Liver (tissue), 9 donors: ENCODE measurements around the gene NUTF2. TPM values are rescaled to one million over a fixed set of nuclear protein-coding genes. Genes with fewer than 3 reads are reported as not detected.

Experiments
- DNase-seq: peaks from one replicate; pipeline ENCODE4 v3.0.0-alpha.2; 2017; ENCODE audit warnings: low spot score
- H3K27ac ChIP-seq, 2 donors: one replicate each; pipeline ENCODE4 v1.7.0; 2013; ENCODE audit warnings: inconsistent platforms in 2 of 2, low read length in 2 of 2, control low read depth in 1 of 2, low read depth in 1 of 2, mild to moderate bottlenecking in 1 of 2
- H3K27me3 ChIP-seq, 4 donors: one replicate each; pipeline versions ENCODE4 v1.6.1 to v1.7.0; 2013; ENCODE audit warnings: low read length in 3 of 4, inconsistent platforms in 1 of 4, mild to moderate bottlenecking in 1 of 4, moderate library complexity in 1 of 4; ENCODE audit not compliant: control insufficient read depth in 4 of 4, insufficient read depth in 4 of 4
- H3K36me3 ChIP-seq, 4 donors: one replicate each; pipeline versions ENCODE4 v1.6.1 to v1.7.0; 2013; ENCODE audit warnings: low read length in 3 of 4, mild to moderate bottlenecking in 3 of 4, low read depth in 1 of 4, moderate library complexity in 1 of 4; ENCODE audit not compliant: control insufficient read depth in 4 of 4, insufficient read depth in 3 of 4
- H3K4me1 ChIP-seq, 4 donors: one replicate each; pipeline versions ENCODE4 v1.6.1 to v1.7.0; 2013; ENCODE audit warnings: low read length in 3 of 4, mild to moderate bottlenecking in 3 of 4, moderate library complexity in 1 of 4; ENCODE audit not compliant: control insufficient read depth in 4 of 4, insufficient read depth in 4 of 4
- H3K4me3 ChIP-seq, 3 donors: one replicate each; pipeline versions ENCODE4 v1.6.1 to v1.7.0; 2013; ENCODE audit warnings: low read length in 3 of 3, control low read depth in 1 of 3, low read depth in 1 of 3, mild to moderate bottlenecking in 1 of 3
- H3K9ac ChIP-seq, 2 donors: one replicate each; pipeline ENCODE4 v1.7.0; 2013; ENCODE audit warnings: low read length in 2 of 2, mild to moderate bottlenecking in 2 of 2, moderate library complexity in 2 of 2, control low read depth in 1 of 2, low read depth in 1 of 2
- H3K9me3 ChIP-seq, 4 donors: one replicate each; pipeline versions ENCODE4 v1.6.1 to v1.7.0; 2013; ENCODE audit warnings: low read length in 3 of 4; ENCODE audit not compliant: control insufficient read depth in 4 of 4
- ATF3 ChIP-seq: IDR thresholded peaks from 2 replicates; pipeline ENCODE4 v1.6.1; 2016; ENCODE audit warnings: antibody characterized with exemption
- CTCF ChIP-seq: fragments of 150-350 bp; IDR thresholded peaks from 2 replicates; pipeline ENCODE4 v1.5.1; 2017; ENCODE audit warnings: improper control_type of control experiment, low read depth, low read length; ENCODE audit not compliant: missing input control
- EGR1 ChIP-seq, 2 donors: IDR thresholded peaks; 2 replicates each; pipeline ENCODE4 v1.6.1; 2016 to 2018; ENCODE audit warnings: antibody characterized with exemption in 2 of 2, low read depth in 2 of 2
- FOXA1 ChIP-seq: IDR thresholded peaks from 2 replicates; pipeline ENCODE4 v1.6.1; 2016; ENCODE audit warnings: antibody characterized with exemption
- FOXA2 ChIP-seq: IDR thresholded peaks from 2 replicates; pipeline ENCODE4 v1.6.1; 2016; ENCODE audit warnings: antibody characterized with exemption
- GABPA ChIP-seq, 2 donors: IDR thresholded peaks in 1 of 2; conservative IDR thresholded peaks in 1 of 2; 2 replicates each; pipeline ENCODE4 v1.6.1; 2016; ENCODE audit warnings: antibody characterized with exemption in 2 of 2, mild to moderate bottlenecking in 1 of 2, moderate library complexity in 1 of 2
- HNF4A ChIP-seq, 2 donors: conservative IDR thresholded peaks; 2 replicates each; pipeline ENCODE4 v1.6.1; 2016; ENCODE audit warnings: antibody characterized with exemption in 2 of 2, mild to moderate bottlenecking in 2 of 2
- HNF4G ChIP-seq: IDR thresholded peaks from 2 replicates; pipeline ENCODE4 v1.6.1; 2016; ENCODE audit warnings: antibody characterized with exemption
- JUND ChIP-seq, 2 donors: IDR thresholded peaks; 2 replicates each; pipeline ENCODE4 v1.6.1; 2016; ENCODE audit warnings: antibody characterized with exemption in 2 of 2
- MAX ChIP-seq: IDR thresholded peaks from 2 replicates; pipeline ENCODE4 v1.6.1; 2016; ENCODE audit warnings: antibody characterized with exemption
- NR2F2 ChIP-seq: IDR thresholded peaks from 2 replicates; pipeline ENCODE4 v1.6.1; 2016; ENCODE audit warnings: antibody characterized with exemption
- RAD21 ChIP-seq, 2 donors: IDR thresholded peaks; 2 replicates each; pipeline ENCODE4 v1.6.1; 2016; ENCODE audit warnings: antibody characterized with exemption in 2 of 2, mild to moderate bottlenecking in 2 of 2
- REST ChIP-seq: IDR thresholded peaks from 2 replicates; pipeline ENCODE4 v1.6.1; 2016; ENCODE audit warnings: antibody characterized with exemption, mild to moderate bottlenecking
- RXRA ChIP-seq, 2 donors: IDR thresholded peaks; 2 replicates each; pipeline ENCODE4 v1.6.1; 2017 to 2018; ENCODE audit warnings: antibody characterized with exemption in 2 of 2, mild to moderate bottlenecking in 1 of 2
- SP1 ChIP-seq: IDR thresholded peaks from 2 replicates; pipeline ENCODE4 v1.6.1; 2018; ENCODE audit warnings: antibody characterized with exemption, mild to moderate bottlenecking
- TAF1 ChIP-seq: conservative IDR thresholded peaks from 2 replicates; pipeline ENCODE4 v1.6.1; 2016; ENCODE audit warnings: antibody characterized with exemption, mild to moderate bottlenecking
- YY1 ChIP-seq: IDR thresholded peaks from 2 replicates; pipeline ENCODE4 v1.6.1; 2016; ENCODE audit warnings: antibody characterized with exemption, mild to moderate bottlenecking
- ZBTB33 ChIP-seq: IDR thresholded peaks from 2 replicates; pipeline ENCODE4 v1.6.1; 2016; ENCODE audit warnings: antibody characterized with exemption
- WGBS: extraction: QIAGEN DNeasy Blood & Tissue Kit; methylation state at CpG from one replicate; pipeline ENCODE4 v1.1.7; 2013; 5-methylcytosine and 5-hydroxymethylcytosine counted together
- polyA plus RNA-seq, 2 donors: library from polyadenylated mRNA; stranded (reverse) in 1 of 2; unstranded in 1 of 2; fragments of 200-250 nt in 1 of 2; fragments of >200 nt in 1 of 2; fragmentation: Nextera tagmentation in 1 of 2; extraction: Ambion mirVana in 1 of 2; gene quantifications; one replicate each; pipeline versions ENCODE4 v1.2.1 to v1.2.3, GENCODE V29; 2013 to 2015
- total RNA-seq, 2 donors: library from RNA; depleted of rRNA; stranded (reverse); fragments of >200 nt; gene quantifications; one replicate each; pipeline ENCODE4 v1.2.3, GENCODE V29; 2014
- donor health status: healthy.
- donor health status: healthy.
- donor health status: healthy.
- donor health status: healthy.
- donor health status: healthy.

Gene NUTF2
- total and polyA plus RNA-seq, 4 donors = 27.4 to 69.5 (median 54.8) TPM

- H3K27me3 ChIP-seq = no peaks in the 10 kb centered on the region
- TF ChIP-seq JUND (IDR thresholded peaks at IDR 0.05) = no peak
- TF ChIP-seq REST = no peak
- TF ChIP-seq SP1 = no peak
- no peak for TF ChIP-seq HNF4A (conservative IDR thresholded peaks at IDR 0.05)
- TF ChIP-seq GABPA (IDR thresholded peaks at IDR 0.05 in 1 of 2, conservative IDR thresholded peaks at IDR 0.05 in 1 of 2) = no peak
- no peak for TF ChIP-seq ZBTB33
- TF ChIP-seq MAX = no peak
- no peak for TF ChIP-seq TAF1
- TF ChIP-seq HNF4G = no peak
- no peak for TF ChIP-seq YY1
- no peak for TF ChIP-seq RXRA (IDR thresholded peaks at IDR 0.05)
- no peak for TF ChIP-seq FOXA1
- no peak for TF ChIP-seq FOXA2
- TF ChIP-seq NR2F2 = no peak
- TF ChIP-seq EGR1 (IDR thresholded peaks at IDR 0.05; ENCODE audit: low read depth in 2 of 2) = no peak
- no peak for TF ChIP-seq CTCF
- TF ChIP-seq ATF3 = no peak
- TF ChIP-seq RAD21 (IDR thresholded peaks at IDR 0.05) = no peak
- peaks cover 0 to 5% (median 1%) of the 10 kb centered on the region in 4 donors for H3K4me1 ChIP-seq
- DNase-seq = no peak
- no peaks in the 10 kb centered on the region for H3K36me3 ChIP-seq
- 87% methylated on average over 8 of the region's 8 CpGs for WGBS
- H3K27ac ChIP-seq = no peak overlapping the region
- H3K9me3 ChIP-seq = no peaks in the 10 kb centered on the region
- H3K9ac ChIP-seq = no peak overlapping the region
- H3K4me3 ChIP-seq = no peak overlapping the region
These were observed 32.2 kb upstream of the NUTF2 start for GRCh38 chr16:67814567-67814966.
